ENCODE measurements around the gene NRXN2. TPM values are rescaled to one million over a fixed set of nuclear protein-coding genes. Genes with fewer than 3 reads are reported as not detected.
A peak's percentile ranks its signal among the peaks of the same experiment; 100 is the strongest.

Gene NRXN2
- total and polyA plus RNA-seq, 2 donors (not counting 3 experiments of a cell fraction or from before 2014, with no cell fraction given), result not detected

GRCh38 chr11:64711138-64711955, 11.7 kb downstream of the NRXN2 start:
- Histone ChIP-seq H3K27me3 (ENCODE audit: control insufficient read depth in 2 of 2, insufficient read depth in 2 of 2, low read length in 2 of 2) (peaks cover 51 to 65% of the 10 kb centered on the region in 2 experiments), H3K79me2 (ENCODE audit: control insufficient read depth, insufficient read depth, low read length) (no peaks in the 10 kb centered on the region), H3K9me1 (replicated peaks; ENCODE audit: control insufficient read depth, extremely low read depth, insufficient read depth, low read length) (no peaks in the 10 kb centered on the region), H3K9me3 (replicated peaks; ENCODE audit: control insufficient read depth, insufficient read depth, low read length) (no peaks in the 10 kb centered on the region), H4K20me1 (replicated peaks; ENCODE audit: control insufficient read depth, extremely low read depth, insufficient read depth, low read length) (no peaks in the 10 kb centered on the region), H3K4me3 (replicated peaks in 1 of 3; ENCODE audit: insufficient read depth in 1 of 3, low read depth in 1 of 3, low read length in 3 of 3) (no peak overlapping the region), H3K27ac (ENCODE audit: insufficient read depth, low read depth, low read length) (no peak overlapping the region), H3K4me2 (ENCODE audit: insufficient read depth, low read length) (no peak overlapping the region), H2AFZ (ENCODE audit: low read depth, low read length) (no peak overlapping the region), H3K4me1 (ENCODE audit: control insufficient read depth, extremely low read depth, insufficient read depth, low read length) (no peaks in the 10 kb centered on the region), H3K9ac (replicated peaks; ENCODE audit: extremely low read depth, insufficient read depth, low read length) (no peak overlapping the region), H3K36me3 (ENCODE audit: control insufficient read depth in 2 of 2, extremely low read depth in 1 of 2, insufficient read depth in 2 of 2, low read length in 2 of 2) (no peaks in the 10 kb centered on the region)
- TF ChIP-seq EZH2 (IDR thresholded peaks at IDR 0.05; ENCODE audit: borderline replicate concordance, low read depth, low read length, severe bottlenecking), result peak; percentile 15
- TF ChIP-seq FOS (IDR thresholded peaks at IDR 0.05; ENCODE audit: borderline replicate concordance, insufficient read depth, low read length), result no peak
- TF ChIP-seq MAX (IDR thresholded peaks at IDR 0.05; ENCODE audit: insufficient read depth, insufficient read length), result no peak
- no peak for TF ChIP-seq JUN (IDR thresholded peaks at IDR 0.05; ENCODE audit: borderline replicate concordance, insufficient read depth, insufficient read length, low read depth)
- FAIRE-seq (no peak), DNase-seq (ENCODE audit: low read depth, low spot score) (no peak)
- BruUV-seq (replicated peaks), result no TSS peak
- ChIA-PET CTCF (no interaction called here), POLR2A (no interaction called here)
- intact Hi-C loops (cut with micrococcal nuclease), result no loop called here
- dilution Hi-C loops (cut with MboI; ENCODE audit: extremely low pct_ligation_motif_present, low sequenced_read_pairs), result no loop called here

GRCh38 chr11:64710418-64711137, 12.4 kb downstream of the NRXN2 start:
- intact Hi-C loops (cut with micrococcal nuclease), result no loop called here
- Histone ChIP-seq H2AFZ (ENCODE audit: low read depth, low read length) (no peak overlapping the region), H3K36me3 (ENCODE audit: control insufficient read depth in 2 of 2, extremely low read depth in 1 of 2, insufficient read depth in 2 of 2, low read length in 2 of 2) (no peaks in the 10 kb centered on the region), H3K9me1 (replicated peaks; ENCODE audit: control insufficient read depth, extremely low read depth, insufficient read depth, low read length) (no peaks in the 10 kb centered on the region), H3K79me2 (ENCODE audit: control insufficient read depth, insufficient read depth, low read length) (no peaks in the 10 kb centered on the region), H3K4me3 (replicated peaks in 1 of 3; ENCODE audit: insufficient read depth in 1 of 3, low read depth in 1 of 3, low read length in 3 of 3) (no peak overlapping the region), H3K27ac (ENCODE audit: insufficient read depth, low read depth, low read length) (no peak overlapping the region), H3K4me2 (ENCODE audit: insufficient read depth, low read length) (no peak overlapping the region), H3K9me3 (replicated peaks; ENCODE audit: control insufficient read depth, insufficient read depth, low read length) (no peaks in the 10 kb centered on the region), H3K4me1 (ENCODE audit: control insufficient read depth, extremely low read depth, insufficient read depth, low read length) (no peaks in the 10 kb centered on the region), H3K27me3 (ENCODE audit: control insufficient read depth in 2 of 2, insufficient read depth in 2 of 2, low read length in 2 of 2) (peaks cover 45 to 58% of the 10 kb centered on the region in 2 experiments), H4K20me1 (replicated peaks; ENCODE audit: control insufficient read depth, extremely low read depth, insufficient read depth, low read length) (no peaks in the 10 kb centered on the region), H3K9ac (replicated peaks; ENCODE audit: extremely low read depth, insufficient read depth, low read length) (no peak overlapping the region)
- TF ChIP-seq JUN (IDR thresholded peaks at IDR 0.05; ENCODE audit: borderline replicate concordance, insufficient read depth, insufficient read length, low read depth), result no peak
- no peak for TF ChIP-seq MYC (IDR thresholded peaks at IDR 0.05; ENCODE audit: low read depth, low read length)
- peak; percentile 59 for TF ChIP-seq EZH2 (IDR thresholded peaks at IDR 0.05; ENCODE audit: borderline replicate concordance, low read depth, low read length, severe bottlenecking)
- TF ChIP-seq POLR2AphosphoS5 (IDR thresholded peaks at IDR 0.05; ENCODE audit: insufficient read depth, low read depth, low read length), result no peak
- POLR2A ChIA-PET, result no interaction called here
- no peak for FAIRE-seq
- dilution Hi-C loops (cut with MboI; ENCODE audit: extremely low pct_ligation_motif_present, low sequenced_read_pairs), result no loop called here
- no TSS peak for BruUV-seq (replicated peaks)
- CTCF ChIA-PET, result interaction anchor here (0.9 to 1.7 kb wide), 2 partner anchors 9 to 22 kb away, joined by 3 to 5 read pairs; no protein-coding TSS in a partner anchor
- DNase-seq (ENCODE audit: low read depth, low spot score), result no peak

Data from endothelial cell of umbilical vein (primary cell).